HepG2 (cell line): ENCODE data around the gene SERPINB1. TPM values are rescaled to one million over a fixed set of nuclear protein-coding genes. Genes with fewer than 3 reads are reported as not detected.

Source experiments
- ATAC-seq: fragments of 200-7000 bp; cut with Tn5 transposase; 3 replicates; pipeline ENCODE4 v1.9.1; 2020; ENCODE audit warnings: mild to moderate bottlenecking, moderate library complexity
- BruUV-seq: library from RNA; stranded (reverse); fragments of 400-500 nt; replicated peaks from 2 replicates; lab custom pipeline; 2021; lab: Mats Ljungman, UMichigan
- CTCF ChIA-PET: fragments of 300-600 bp; formaldehyde crosslinking; extraction: SDS; loops from one replicate; lab custom pipeline; 2021; ENCODE audit warnings: low total read pairs, inconsistent platforms, low intra/inter-chr PET ratio; lab: Yijun Ruan, JAX
- POLR2A ChIA-PET: fragments of 350-600 bp; sonication (Branson Sonifier 250); formaldehyde crosslinking; loops from one replicate; lab custom pipeline; 2020; ENCODE audit warnings: antibody characterized with exemption, inconsistent platforms; lab: Yijun Ruan, JAX
- DNase-seq: peaks from one replicate; pipeline ENCODE4 v3.0.0-alpha.2; 2015; ENCODE audit warnings: low spot score
- FAIRE-seq: peaks from 3 replicates; lab custom pipeline; 2011; peaks lifted over from hg19 to GRCh38; lab: Jason Lieb, UNC
- H2AFZ ChIP-seq: one replicate; pipeline ENCODE4 v1.6.1; 2011; ENCODE audit warnings: low read length, inconsistent platforms
- H3K27ac ChIP-seq: fragments of 300-600 bp; 3 replicates; pipeline ENCODE4 v1.8.0; 2011; ENCODE audit warnings: mixed run types, mild to moderate bottlenecking, mixed read lengths, low read length, inconsistent platforms; ENCODE audit not compliant: insufficient read depth; ENCODE audit errors: extremely low read length
- H3K27me3 ChIP-seq, 2 experiments: fragments of 200-600 bp in 1 of 2; 2 replicates in 1 of 2; 3 replicates in 1 of 2; pipeline versions ENCODE4 v1.6.0 to v1.8.0; 2011; ENCODE audit warnings: low read length in 2 of 2, mild to moderate bottlenecking in 2 of 2, moderate library complexity in 2 of 2, inconsistent platforms in 1 of 2; ENCODE audit not compliant: insufficient read depth in 2 of 2, control insufficient read depth in 1 of 2
- H3K36me3 ChIP-seq, 2 experiments: fragments of 200-600 bp in 1 of 2; replicated peaks in 1 of 2; 2 replicates in 1 of 2; 3 replicates in 1 of 2; pipeline versions ENCODE4 v1.5.1 to v1.8.0; 2011; ENCODE audit warnings: low read length in 2 of 2, inconsistent platforms in 1 of 2; ENCODE audit not compliant: insufficient read depth in 2 of 2, control insufficient read depth in 1 of 2
- H3K4me1 ChIP-seq: 2 replicates; pipeline ENCODE4 v1.5.1; 2012; ENCODE audit warnings: low read length, inconsistent platforms; ENCODE audit not compliant: insufficient read depth
- H3K4me2 ChIP-seq: 2 replicates; pipeline ENCODE4 v1.6.0; 2011; ENCODE audit warnings: low read depth, low read length, inconsistent platforms
- H3K4me3 ChIP-seq, 3 experiments: fragments of 200-600 bp in 1 of 3; sonication (generic), shearing (Covaris generic) in 1 of 3; replicated peaks in 1 of 3; 2 replicates each; pipeline ENCODE4 v1.5.1; 2011 to 2016; ENCODE audit warnings: low read length in 3 of 3, inconsistent platforms in 2 of 3, low read depth in 2 of 3, mild to moderate bottlenecking in 2 of 3, control low read depth in 1 of 3, mixed read lengths in 1 of 3; ENCODE audit not compliant: insufficient read depth in 1 of 3
- H3K79me2 ChIP-seq: one replicate; pipeline ENCODE4 v1.6.1; 2011; ENCODE audit warnings: low read length, inconsistent platforms; ENCODE audit not compliant: insufficient read depth
- H3K9ac ChIP-seq: 2 replicates; pipeline ENCODE4 v1.6.0; 2011; ENCODE audit warnings: mild to moderate bottlenecking, low read depth, low read length, inconsistent platforms; ENCODE audit not compliant: insufficient read depth
- H3K9me3 ChIP-seq: 2 replicates; pipeline ENCODE4 v1.5.1; 2012; ENCODE audit warnings: mild to moderate bottlenecking, low read length
- H4K20me1 ChIP-seq: 2 replicates; pipeline ENCODE4 v1.6.0; 2011; ENCODE audit warnings: inconsistent platforms, mild to moderate bottlenecking, low read length, moderate library complexity; ENCODE audit not compliant: insufficient read depth
- CEBPB ChIP-seq: IDR thresholded peaks from 2 replicates; pipeline ENCODE4 v1.6.1; 2011; ENCODE audit warnings: low read depth, low read length, improper control_type of control experiment, borderline replicate concordance
- FOXP4 ChIP-seq: sonication (generic); formaldehyde crosslinking; IDR thresholded peaks from 2 replicates; pipeline ENCODE4 v1.4.0; 2020; ENCODE audit warnings: missing genetic modification reagents
- HMG20B ChIP-seq: conservative IDR thresholded peaks from 2 replicates; pipeline ENCODE4 v1.6.1; 2016; ENCODE audit warnings: missing genetic modification reagents, missing compliant biosample characterization
- ISL2 ChIP-seq: sonication (generic); formaldehyde crosslinking; IDR thresholded peaks from 2 replicates; pipeline ENCODE4 v1.5.0; 2020; ENCODE audit warnings: missing genetic modification reagents
- MEIS2 ChIP-seq: sonication (generic); formaldehyde crosslinking; IDR thresholded peaks from 2 replicates; pipeline ENCODE4 v1.9.0; 2021; ENCODE audit warnings: mild to moderate bottlenecking, missing genetic modification reagents
- RNF2 ChIP-seq: fragments of 450-650 bp; conservative IDR thresholded peaks from 2 replicates; pipeline ENCODE4 v1.6.1; 2016; ENCODE audit warnings: low read depth
- SALL1 ChIP-seq: sonication (generic); formaldehyde crosslinking; IDR thresholded peaks from 2 replicates; pipeline ENCODE4 v1.8.0; 2022; ENCODE audit warnings: mild to moderate bottlenecking, missing genetic modification reagents
- SCMH1 ChIP-seq: sonication (generic); formaldehyde crosslinking; IDR thresholded peaks from 2 replicates; pipeline ENCODE4 v1.9.0; 2021; ENCODE audit warnings: missing genetic modification reagents, mild to moderate bottlenecking, borderline replicate concordance
- ZMAT3 ChIP-seq: sonication (generic); formaldehyde crosslinking; conservative IDR thresholded peaks from 2 replicates; pipeline ENCODE4 v1.7.0; 2021; ENCODE audit warnings: missing genetic modification reagents
- ZNF318 ChIP-seq: sonication (generic); formaldehyde crosslinking; IDR thresholded peaks from 2 replicates; pipeline ENCODE4 v1.4.0; 2020; ENCODE audit warnings: mild to moderate bottlenecking, missing genetic modification reagents
- ZNF720 ChIP-seq: sonication (generic); formaldehyde crosslinking; IDR thresholded peaks from 2 replicates; pipeline ENCODE4 v1.4.0; 2020; ENCODE audit warnings: missing genetic modification reagents
- WGBS: methylation state at CpG from one replicate; pipeline ENCODE4 v1.1.6; 2017; ENCODE audit warnings: low lambda C conversion rate; 5-methylcytosine and 5-hydroxymethylcytosine counted together
- in situ Hi-C: cut with HindIII; loops from 2 replicates; pipeline ENCODE4 v1.10.0; 2017; ENCODE audit warnings: low pct_unique_long_range_greater_than_20kb; ENCODE audit not compliant: extremely low pct_ligation_motif_present
- intact Hi-C: fragments of 100-400 bp; cut with micrococcal nuclease; formaldehyde crosslinking; loops from one replicate; pipeline ENCODE4 v1.10.0; 2022; ENCODE audit not compliant: unreplicated experiment
- polyA plus RNA-seq, 8 experiments: library from polyadenylated mRNA; depleted of rRNA in 3 of 8; stranded (reverse) in 7 of 8; unstranded in 1 of 8; fragments of >200 nt; fragmentation: Illumina TruSeq in 4 of 8; extraction: Trizol in 4 of 8; gene quantifications; 2 replicates each; pipeline versions ENCODE4 v1.2.1 to v1.2.3, GENCODE V29; 2011 to 2016; ENCODE audit warnings: low read depth in 4 of 8, missing spikeins in 1 of 8, mixed read lengths in 1 of 8; ENCODE audit not compliant: insufficient read depth in 1 of 8
- total RNA-seq, 5 experiments: library from RNA; depleted of rRNA; stranded (reverse); fragments of >200 nt; fragmentation: Illumina TruSeq; extraction: Trizol; gene quantifications; 2 replicates each; pipeline ENCODE4 v1.2.3, GENCODE V29; 2016; ENCODE audit warnings: low read depth in 1 of 5

Gene SERPINB1
- total and polyA plus RNA-seq, 2 of the 13 experiments (the other 11 are each of a cell fraction or from before 2014, with no cell fraction given), result 41.4 to 60.5 TPM

GRCh38 chr6:2820415-2820814, 21.2 kb downstream of the SERPINB1 start:
- Histone ChIP-seq H2AFZ (no peak overlapping the region), H3K4me2 (no peak overlapping the region), H3K27me3 (no peaks in the 10 kb centered on the region), H4K20me1 (no peaks in the 10 kb centered on the region), H3K79me2 (no peaks in the 10 kb centered on the region), H3K4me1 (peaks cover 40% of the 10 kb centered on the region), H3K36me3 (no peaks in the 10 kb centered on the region), H3K4me3 (no peak overlapping the region), H3K9ac (no peak overlapping the region), H3K9me3 (peaks cover 15% of the 10 kb centered on the region; the same call in 1 of the 2 replicates), H3K27ac (no peak overlapping the region)
- WGBS, result 90% methylated on average over 2 of the region's 2 CpGs
- FAIRE-seq (no peak), DNase-seq (no peak), ATAC-seq (no peak)
- no TSS peak for BruUV-seq
- in situ Hi-C loops (no loop called here), intact Hi-C loops (no loop called here)
- ChIA-PET CTCF (no interaction called here), POLR2A (no interaction called here)
- TF ChIP-seq ZNF720 (no peak), ZNF318 (CRISPR knock-in tag) (no peak), SALL1 (CRISPR knock-in tag) (no peak), CEBPB (no peak), SCMH1 (no peak), ISL2 (no peak), MEIS2 (CRISPR knock-in tag) (no peak), ZMAT3 (CRISPR knock-in tag) (no peak), FOXP4 (CRISPR knock-in tag) (no peak), HMG20B (no peak), RNF2 (no peak)
